GM19043 (cell line): ENCODE results near the gene CYP19A1.

ENCODE experiments used
- ATAC-seq: cut with Tn5 transposase; IDR thresholded peaks from one replicate; pipeline ENCODE4 v1.9.1; 2021; ENCODE audit warnings: low read depth; ENCODE audit not compliant: unreplicated experiment

The CYP19A1 gene

DNA sequence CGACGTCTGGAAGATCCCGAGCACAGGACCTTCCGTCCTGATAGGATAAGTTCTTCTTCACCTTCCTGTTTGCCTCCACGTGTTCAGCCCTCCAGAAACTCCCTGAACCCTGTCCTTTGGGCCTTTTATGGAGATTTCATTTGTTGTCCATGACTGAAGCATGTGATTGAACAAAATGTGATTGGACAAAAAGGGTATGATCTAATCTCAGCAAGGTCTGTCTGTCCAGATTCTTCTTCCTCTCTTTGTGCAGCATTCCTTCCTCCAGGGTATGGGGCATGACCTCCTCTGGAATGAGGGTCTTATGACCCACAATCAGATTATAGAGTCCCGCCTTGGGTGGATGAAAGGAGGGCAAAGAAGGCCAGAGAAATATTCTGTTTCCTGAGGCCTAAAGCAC, at the start of gene CYP19A1:
CYP19A1 (minus strand) TSS at position 101 of the 400 bp plus-strand sequence. CDS start 95,684 bp downstream, outside the sequence.
- ATAC-seq, result no peak

- no peak for ATAC-seq
Observed at GRCh38 chr15:51387699-51388041, 49.3 kb upstream of the CYP19A1 start.

DNA sequence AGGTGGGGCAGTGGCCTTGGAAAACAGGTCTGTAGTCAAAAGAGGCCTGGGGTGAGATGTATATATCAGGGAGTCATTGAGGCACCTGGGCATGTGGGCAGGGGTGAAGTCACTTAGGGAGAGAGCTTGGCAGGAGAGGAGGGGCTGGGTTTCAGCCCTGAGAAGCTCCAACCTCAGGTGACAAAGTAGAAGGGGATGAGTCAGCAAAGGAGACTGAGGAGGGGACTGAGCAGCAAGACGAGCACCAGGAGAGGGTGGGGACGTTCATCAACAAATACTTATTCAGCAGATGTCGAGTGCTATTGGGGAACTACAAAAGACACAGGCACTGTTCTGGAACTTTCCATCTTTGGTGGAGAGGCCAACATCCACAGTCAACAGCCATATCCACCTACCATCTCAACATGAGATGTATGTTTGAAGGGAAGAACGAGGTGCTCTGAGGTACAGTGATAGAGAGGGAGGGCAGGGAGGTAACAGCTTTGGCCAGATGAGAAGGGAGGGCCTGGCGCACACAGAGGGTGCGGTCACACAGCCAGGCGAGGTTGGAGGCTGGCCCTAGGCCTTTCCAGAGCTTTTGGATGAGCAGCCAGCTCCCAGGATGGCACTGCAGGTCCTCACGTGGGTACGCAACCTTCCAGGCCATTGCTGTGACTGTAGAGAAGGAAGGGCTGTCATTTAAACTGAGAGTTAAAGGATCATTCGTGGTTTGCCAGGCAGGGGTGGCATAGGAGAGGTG, 48.7 kb upstream of the CYP19A1 start:
- ATAC-seq, result no peak

GRCh38 chr15:51386486-51386885, 48.1 kb upstream of the CYP19A1 start:
- ATAC-seq, result no peak

GRCh38 chr15:51386029-51386428, 47.6 kb upstream of the CYP19A1 start:
- ATAC-seq, result no peak

DNA sequence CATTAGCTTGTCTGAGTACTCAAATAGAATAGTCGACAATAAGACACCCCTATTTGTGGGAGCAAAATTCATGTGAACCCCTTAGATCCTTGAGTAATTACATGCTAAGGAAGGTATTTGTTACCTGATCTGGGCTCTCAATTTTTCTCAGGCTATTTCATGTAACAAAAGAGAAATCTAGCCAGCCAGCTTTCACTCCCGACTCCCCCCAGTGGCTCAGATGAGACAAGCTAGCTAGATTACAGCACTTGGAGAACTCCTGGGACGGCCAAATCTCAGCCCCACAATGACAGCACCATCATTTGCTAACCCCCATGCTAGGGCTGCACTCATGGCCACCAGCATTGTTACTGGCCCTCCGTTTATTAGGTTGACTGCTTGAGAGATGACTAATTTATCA, 44.4 kb upstream of the CYP19A1 start:
- ATAC-seq, result no peak

- ATAC-seq, result peak; percentile 74
Observed at GRCh38 chr15:51380999-51381806, 42.8 kb upstream of the CYP19A1 start.

- ATAC-seq, result no peak
Observed at GRCh38 chr15:51379390-51379789, 41.0 kb upstream of the CYP19A1 start.

DNA sequence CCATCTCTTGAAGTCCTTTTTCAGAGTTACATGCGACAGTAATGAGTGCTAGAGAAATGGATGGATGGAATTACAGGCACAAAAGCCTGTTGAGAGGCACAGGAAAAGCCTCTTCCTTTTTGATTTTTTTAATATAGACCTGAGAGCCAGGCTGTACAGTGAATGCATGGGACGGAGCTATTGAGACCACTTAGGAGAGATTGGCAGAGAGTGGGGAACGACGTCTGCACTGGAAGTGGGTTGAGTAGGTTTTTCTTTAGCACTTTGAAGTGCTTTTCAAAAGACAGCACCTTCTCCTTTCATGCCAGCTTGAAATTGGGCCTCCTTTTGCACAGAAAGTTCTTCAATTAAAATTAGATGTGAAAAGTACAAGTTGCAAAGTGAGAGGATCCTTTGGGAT, 40.0 kb upstream of the CYP19A1 start:
- no peak for ATAC-seq

GRCh38 chr15:51377038-51377786, 38.8 kb upstream of the CYP19A1 start:
- no peak for ATAC-seq

DNA sequence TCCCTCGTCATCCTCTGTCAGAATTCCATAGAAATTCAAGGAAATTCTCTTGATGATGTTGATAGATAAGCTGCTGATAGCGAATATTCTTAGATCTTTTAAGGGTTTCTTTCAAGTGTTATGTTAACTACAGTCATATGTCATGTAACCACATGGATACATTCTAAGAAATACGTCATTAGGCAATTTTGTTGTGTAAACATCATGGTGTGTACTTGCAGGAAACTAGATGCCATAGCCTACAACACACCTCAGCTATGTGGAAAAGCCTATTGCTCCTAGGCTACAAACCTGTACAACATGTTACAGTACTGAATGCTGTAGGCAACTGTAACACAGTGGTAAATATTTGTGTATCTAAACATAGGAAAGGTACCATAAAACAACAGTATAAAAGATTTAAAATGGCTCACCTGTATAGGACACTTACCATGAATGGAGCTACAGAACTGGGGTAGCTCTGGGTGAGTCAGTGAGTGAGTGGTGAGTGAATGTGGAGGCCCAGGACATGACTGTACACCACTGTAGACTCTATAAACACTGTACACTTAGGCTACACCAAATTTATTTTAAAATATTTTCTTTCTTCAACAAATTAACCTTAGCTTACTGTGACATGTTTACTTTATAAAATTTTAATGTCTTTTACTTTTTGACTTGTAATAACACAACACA, 37.7 kb upstream of the CYP19A1 start:
- no peak for ATAC-seq

DNA sequence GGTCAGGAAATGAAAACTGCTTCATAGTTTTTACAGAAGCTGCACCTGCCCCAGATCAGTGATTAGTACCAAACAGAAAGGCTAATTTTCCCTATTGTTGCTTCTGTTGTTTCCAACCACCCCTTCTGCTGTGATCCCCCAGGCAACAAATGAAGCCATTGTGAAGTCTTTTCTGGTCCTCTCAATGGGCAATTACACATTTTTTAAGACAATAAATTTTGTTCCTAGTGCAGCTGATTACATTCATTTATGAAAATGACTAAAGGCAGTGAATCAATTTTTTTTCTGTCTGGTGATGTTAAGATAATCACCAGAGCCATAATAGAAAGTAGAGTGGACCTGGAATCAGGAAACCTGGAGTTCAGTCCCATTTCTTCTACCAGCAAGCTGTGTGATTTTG, 35.7 kb upstream of the CYP19A1 start:
- ATAC-seq, result no peak

DNA sequence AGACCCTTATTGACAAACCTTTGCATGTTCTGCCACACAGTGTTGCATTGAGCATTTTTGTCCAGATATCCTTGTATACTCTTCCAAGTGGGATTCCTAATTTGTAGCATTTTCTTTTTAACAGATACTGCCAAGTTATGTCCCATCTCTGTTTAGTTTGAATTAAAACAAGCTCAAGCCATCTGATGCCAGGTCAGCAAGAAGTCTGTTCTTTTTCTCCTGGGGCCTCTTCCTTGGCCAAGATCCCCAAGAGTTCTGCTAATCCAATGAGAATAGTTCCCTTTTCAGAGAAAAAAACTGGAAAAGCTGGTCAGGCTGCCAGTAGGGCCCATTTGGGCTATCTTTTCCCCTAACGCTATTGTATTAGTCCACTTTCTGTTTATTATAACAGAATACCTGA, 32.9 kb upstream of the CYP19A1 start:
- ATAC-seq, result no peak

DNA sequence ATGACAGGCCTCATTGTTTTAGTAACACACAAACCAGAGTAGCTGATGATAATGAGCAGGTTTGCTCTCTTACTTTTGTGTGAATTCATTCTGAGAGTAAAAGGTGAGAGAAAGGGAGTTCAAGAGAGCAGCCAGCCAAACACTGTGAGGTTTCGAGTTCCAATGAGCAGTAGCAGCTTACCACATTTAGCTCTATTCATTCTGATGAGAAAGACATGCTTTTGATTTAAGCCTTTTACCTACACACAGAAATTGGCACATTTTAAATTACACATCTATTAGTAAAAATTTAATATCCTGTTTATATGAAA, 31.0 kb upstream of the CYP19A1 start:
- no peak for ATAC-seq

DNA sequence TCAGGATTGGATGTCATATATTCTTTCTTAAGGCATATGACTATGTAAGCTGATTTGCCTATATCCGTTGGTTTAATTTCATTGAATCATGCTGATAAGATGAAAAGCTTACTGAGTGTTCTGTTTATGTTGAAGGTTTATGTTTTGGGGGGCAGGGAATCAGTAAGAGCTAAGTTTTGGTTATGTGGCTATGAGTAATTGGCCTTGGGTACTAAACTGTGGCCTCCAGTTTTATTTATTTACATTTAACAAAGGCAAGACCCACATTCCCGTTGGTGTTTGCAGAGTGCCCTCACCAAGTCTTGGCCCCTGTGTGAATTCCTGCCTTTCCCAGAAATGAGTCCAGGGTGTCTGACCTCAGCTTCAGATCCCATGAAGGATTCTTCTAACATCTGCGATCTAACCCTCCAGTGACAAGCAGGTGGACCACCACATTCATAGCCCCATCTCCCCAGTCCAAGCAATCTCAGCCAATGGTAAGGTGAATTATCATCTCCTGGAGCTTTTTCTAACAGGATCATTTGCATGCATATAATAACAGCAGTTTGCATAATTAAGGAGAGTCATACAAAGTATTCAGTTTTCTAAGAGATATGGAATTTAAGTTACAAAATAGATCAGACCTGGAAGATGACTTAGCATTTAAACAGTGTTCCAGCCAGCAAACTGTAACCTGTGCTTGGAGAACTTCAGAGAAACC, 30.5 kb upstream of the CYP19A1 start:
- ATAC-seq, result no peak

DNA sequence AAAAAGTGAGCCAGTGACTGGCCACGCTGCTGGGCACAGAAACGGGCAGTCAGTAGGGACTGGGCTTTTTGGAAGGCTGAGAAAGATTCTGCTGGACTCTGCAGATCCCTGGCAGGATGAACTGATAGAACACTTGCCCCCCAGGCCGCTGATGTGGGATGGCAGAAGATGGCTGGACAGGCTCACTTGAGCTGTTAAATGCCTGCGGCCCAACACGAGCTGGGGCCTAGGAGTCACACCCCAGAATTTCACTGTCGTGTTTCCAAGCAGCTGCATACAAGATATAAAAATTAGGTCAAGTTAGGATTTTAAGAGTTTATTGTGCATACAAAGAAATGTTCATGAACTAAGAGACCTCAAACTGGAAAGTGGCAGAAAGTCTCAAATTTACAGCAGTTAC, 29.9 kb upstream of the CYP19A1 start:
- no peak for ATAC-seq

GRCh38 chr15:51367322-51367976, 29.1 kb upstream of the CYP19A1 start:
- ATAC-seq, result no peak

GRCh38 chr15:51366920-51367319, 28.5 kb upstream of the CYP19A1 start:
- ATAC-seq, result no peak

DNA sequence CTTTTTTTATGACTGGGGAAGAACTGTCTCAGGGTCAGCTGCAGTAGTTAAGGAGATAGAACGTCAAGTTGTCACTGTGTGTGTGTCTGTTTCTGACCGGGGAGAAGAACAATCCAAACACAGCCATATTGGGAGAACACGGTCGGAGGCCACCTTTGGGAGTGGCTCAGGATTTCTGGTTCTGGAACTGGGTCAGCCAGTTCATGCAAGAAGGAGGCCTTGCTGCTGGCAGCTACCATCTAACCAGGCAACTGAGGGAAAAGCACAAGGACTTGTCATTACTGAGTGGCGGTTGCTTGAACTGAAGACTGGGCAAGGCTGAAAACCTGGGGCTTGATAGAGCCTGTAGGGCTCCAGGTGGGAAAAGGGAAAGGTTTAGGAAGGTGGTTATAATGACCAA, 27.7 kb upstream of the CYP19A1 start:
- ATAC-seq, result no peak

DNA sequence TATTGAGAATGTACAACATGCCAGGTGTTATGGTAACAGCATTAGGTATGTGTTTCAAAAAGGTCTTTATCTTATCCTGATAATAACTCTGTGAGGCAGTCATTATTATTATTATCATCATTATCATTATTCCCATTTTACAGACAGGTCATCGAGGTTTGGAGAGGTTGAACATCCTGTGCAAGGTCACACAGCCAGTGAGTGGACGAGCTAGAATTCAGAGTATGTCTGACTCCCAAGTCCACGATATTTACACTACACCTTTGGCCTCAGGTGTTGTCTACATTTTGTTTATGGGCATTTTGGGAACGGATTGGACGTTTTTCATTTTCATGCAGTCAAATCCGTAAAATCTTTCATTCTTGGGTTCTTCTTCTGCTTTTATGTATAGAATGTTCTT, 27.0 kb upstream of the CYP19A1 start:
- ATAC-seq, result no peak
